ENCODE data around the gene MTRFR.

The MTRFR gene

GRCh38 chr12:123231931-123232330 is 1.3 kb upstream of the MTRFR start:
- H3K9ac ChIP-seq (ENCODE audit: low read depth in 1 of 2, low read length in 2 of 2): peak overlapping the region; percentile 65 to 90
- H3K4me1 ChIP-seq (ENCODE audit: control insufficient read depth in 2 of 2, insufficient read depth in 2 of 2, low read length in 2 of 2): peaks cover 15 to 23% of the 10 kb centered on the region in 2 donors
- H3K27me3 ChIP-seq (ENCODE audit: control insufficient read depth in 2 of 2, insufficient read depth in 2 of 2, low read length in 2 of 2): no peaks in the 10 kb centered on the region
- H3K4me3 ChIP-seq (ENCODE audit: low read length in 2 of 2): peak overlapping the region; percentile 87 to 97
- no peak overlapping the region for H3K27ac ChIP-seq (ENCODE audit: low read depth in 2 of 2, low read length in 2 of 2)
- no peaks in the 10 kb centered on the region for H3K9me3 ChIP-seq (ENCODE audit: control insufficient read depth in 2 of 2, low read length in 2 of 2)
- no peaks in the 10 kb centered on the region for H3K36me3 ChIP-seq (ENCODE audit: control insufficient read depth in 2 of 2, insufficient read depth in 2 of 2, low read length in 2 of 2)

- Histone ChIP-seq H3K9me3 (ENCODE audit: control insufficient read depth in 2 of 2, low read length in 2 of 2) (no peaks in the 10 kb centered on the region), H3K4me1 (ENCODE audit: control insufficient read depth in 2 of 2, insufficient read depth in 2 of 2, low read length in 2 of 2) (peaks cover 15 to 23% of the 10 kb centered on the region in 2 donors), H3K4me3 (ENCODE audit: low read length in 2 of 2) (peak overlapping the region; percentile 87 to 97), H3K36me3 (ENCODE audit: control insufficient read depth in 2 of 2, insufficient read depth in 2 of 2, low read length in 2 of 2) (no peaks in the 10 kb centered on the region), H3K9ac (ENCODE audit: low read depth in 1 of 2, low read length in 2 of 2) (peak overlapping the region; percentile 65 to 90), H3K27ac (ENCODE audit: low read depth in 2 of 2, low read length in 2 of 2) (peak overlapping the region; percentile 91 to 92), H3K27me3 (ENCODE audit: control insufficient read depth in 2 of 2, insufficient read depth in 2 of 2, low read length in 2 of 2) (no peaks in the 10 kb centered on the region)
Observed at GRCh38 chr12:123232472-123232806, 797 bp upstream of the MTRFR start.

- Histone ChIP-seq H3K9ac (ENCODE audit: low read depth in 1 of 2, low read length in 2 of 2) (peak overlapping the region; percentile 94 to 96), H3K4me3 (ENCODE audit: low read length in 2 of 2) (peak overlapping the region; percentile 87 to 99), H3K36me3 (ENCODE audit: control insufficient read depth in 2 of 2, insufficient read depth in 2 of 2, low read length in 2 of 2) (no peaks in the 10 kb centered on the region), H3K9me3 (ENCODE audit: control insufficient read depth in 2 of 2, low read length in 2 of 2) (no peaks in the 10 kb centered on the region), H3K27me3 (ENCODE audit: control insufficient read depth in 2 of 2, insufficient read depth in 2 of 2, low read length in 2 of 2) (no peaks in the 10 kb centered on the region), H3K27ac (ENCODE audit: low read depth in 2 of 2, low read length in 2 of 2) (peak overlapping the region; percentile 87 to 91), H3K4me1 (ENCODE audit: control insufficient read depth in 2 of 2, insufficient read depth in 2 of 2, low read length in 2 of 2) (peaks cover 15 to 19% of the 10 kb centered on the region in 2 donors)
Observed at GRCh38 chr12:123233505-123234308, 471 bp downstream of the MTRFR start.

- Histone ChIP-seq H3K4me3 (ENCODE audit: low read length in 2 of 2) (no peak overlapping the region), H3K4me1 (ENCODE audit: control insufficient read depth in 2 of 2, insufficient read depth in 2 of 2, low read length in 2 of 2) (peaks cover 11 to 12% of the 10 kb centered on the region in 2 donors), H3K36me3 (ENCODE audit: control insufficient read depth in 2 of 2, insufficient read depth in 2 of 2, low read length in 2 of 2) (no peaks in the 10 kb centered on the region), H3K27me3 (ENCODE audit: control insufficient read depth in 2 of 2, insufficient read depth in 2 of 2, low read length in 2 of 2) (no peaks in the 10 kb centered on the region), H3K27ac (ENCODE audit: low read depth in 2 of 2, low read length in 2 of 2) (no peak overlapping the region), H3K9me3 (ENCODE audit: control insufficient read depth in 2 of 2, low read length in 2 of 2) (no peaks in the 10 kb centered on the region), H3K9ac (ENCODE audit: low read depth in 1 of 2, low read length in 2 of 2) (no peak overlapping the region)
Observed at GRCh38 chr12:123237646-123238329, 4.6 kb downstream of the MTRFR start.

- Histone ChIP-seq H3K9ac (ENCODE audit: low read depth in 1 of 2, low read length in 2 of 2) (no peak overlapping the region), H3K4me1 (ENCODE audit: control insufficient read depth in 2 of 2, insufficient read depth in 2 of 2, low read length in 2 of 2) (peaks cover 11 to 12% of the 10 kb centered on the region in 2 donors), H3K27me3 (ENCODE audit: control insufficient read depth in 2 of 2, insufficient read depth in 2 of 2, low read length in 2 of 2) (no peaks in the 10 kb centered on the region), H3K9me3 (ENCODE audit: control insufficient read depth in 2 of 2, low read length in 2 of 2) (no peaks in the 10 kb centered on the region), H3K4me3 (ENCODE audit: low read length in 2 of 2) (no peak overlapping the region), H3K36me3 (ENCODE audit: control insufficient read depth in 2 of 2, insufficient read depth in 2 of 2, low read length in 2 of 2) (no peaks in the 10 kb centered on the region), H3K27ac (ENCODE audit: low read depth in 2 of 2, low read length in 2 of 2) (no peak overlapping the region)
Observed at GRCh38 chr12:123238330-123238682, 5.1 kb downstream of the MTRFR start.

- no peaks in the 10 kb centered on the region for H3K9me3 ChIP-seq (ENCODE audit: control insufficient read depth in 2 of 2, low read length in 2 of 2)
- H3K36me3 ChIP-seq (ENCODE audit: control insufficient read depth in 2 of 2, insufficient read depth in 2 of 2, low read length in 2 of 2): no peaks in the 10 kb centered on the region
- peaks cover 7 to 9% of the 10 kb centered on the region in 2 donors for H3K4me1 ChIP-seq (ENCODE audit: control insufficient read depth in 2 of 2, insufficient read depth in 2 of 2, low read length in 2 of 2)
- H3K4me3 ChIP-seq (ENCODE audit: low read length in 2 of 2): no peak overlapping the region
- no peak overlapping the region for H3K9ac ChIP-seq (ENCODE audit: low read depth in 1 of 2, low read length in 2 of 2)
- no peak overlapping the region for H3K27ac ChIP-seq (ENCODE audit: low read depth in 2 of 2, low read length in 2 of 2)
- no peaks in the 10 kb centered on the region for H3K27me3 ChIP-seq (ENCODE audit: control insufficient read depth in 2 of 2, insufficient read depth in 2 of 2, low read length in 2 of 2)
Observed at GRCh38 chr12:123238961-123239360, 5.7 kb downstream of the MTRFR start.

GRCh38 chr12:123242116-123242904 is 9.1 kb downstream of the MTRFR start:
- H3K4me1 ChIP-seq (ENCODE audit: control insufficient read depth in 2 of 2, insufficient read depth in 2 of 2, low read length in 2 of 2): no peaks in the 10 kb centered on the region
- no peak overlapping the region for H3K4me3 ChIP-seq (ENCODE audit: low read length in 2 of 2)
- no peaks in the 10 kb centered on the region for H3K27me3 ChIP-seq (ENCODE audit: control insufficient read depth in 2 of 2, insufficient read depth in 2 of 2, low read length in 2 of 2)
- H3K36me3 ChIP-seq (ENCODE audit: control insufficient read depth in 2 of 2, insufficient read depth in 2 of 2, low read length in 2 of 2): no peaks in the 10 kb centered on the region
- no peak overlapping the region for H3K9ac ChIP-seq (ENCODE audit: low read depth in 1 of 2, low read length in 2 of 2)
- H3K27ac ChIP-seq (ENCODE audit: low read depth in 2 of 2, low read length in 2 of 2): no peak overlapping the region
- no peaks in the 10 kb centered on the region for H3K9me3 ChIP-seq (ENCODE audit: control insufficient read depth in 2 of 2, low read length in 2 of 2)

GRCh38 chr12:123243671-123244262 is 10.5 kb downstream of the MTRFR start:
- no peak overlapping the region for H3K9ac ChIP-seq (ENCODE audit: low read depth in 1 of 2, low read length in 2 of 2)
- no peaks in the 10 kb centered on the region for H3K27me3 ChIP-seq (ENCODE audit: control insufficient read depth in 2 of 2, insufficient read depth in 2 of 2, low read length in 2 of 2)
- H3K36me3 ChIP-seq (ENCODE audit: control insufficient read depth in 2 of 2, insufficient read depth in 2 of 2, low read length in 2 of 2): no peaks in the 10 kb centered on the region
- H3K27ac ChIP-seq (ENCODE audit: low read depth in 2 of 2, low read length in 2 of 2): no peak overlapping the region
- H3K4me1 ChIP-seq (ENCODE audit: control insufficient read depth in 2 of 2, insufficient read depth in 2 of 2, low read length in 2 of 2): no peaks in the 10 kb centered on the region
- H3K4me3 ChIP-seq (ENCODE audit: low read length in 2 of 2): no peak overlapping the region
- H3K9me3 ChIP-seq (ENCODE audit: control insufficient read depth in 2 of 2, low read length in 2 of 2): no peaks in the 10 kb centered on the region

- H3K4me1 ChIP-seq (ENCODE audit: control insufficient read depth in 2 of 2, insufficient read depth in 2 of 2, low read length in 2 of 2): peaks cover 0 to 4% of the 10 kb centered on the region in 2 donors
- no peaks in the 10 kb centered on the region for H3K9me3 ChIP-seq (ENCODE audit: control insufficient read depth in 2 of 2, low read length in 2 of 2)
- no peaks in the 10 kb centered on the region for H3K27me3 ChIP-seq (ENCODE audit: control insufficient read depth in 2 of 2, insufficient read depth in 2 of 2, low read length in 2 of 2)
- H3K9ac ChIP-seq (ENCODE audit: low read depth in 1 of 2, low read length in 2 of 2): no peak overlapping the region
- H3K36me3 ChIP-seq (ENCODE audit: control insufficient read depth in 2 of 2, insufficient read depth in 2 of 2, low read length in 2 of 2): peaks cover 0 to 1% of the 10 kb centered on the region in 2 donors
- H3K27ac ChIP-seq (ENCODE audit: low read depth in 2 of 2, low read length in 2 of 2): no peak overlapping the region
- no peak overlapping the region for H3K4me3 ChIP-seq (ENCODE audit: low read length in 2 of 2)
Observed at GRCh38 chr12:123245678-123246077, 12.4 kb downstream of the MTRFR start.

Data from mucosa of rectum (tissue), 2 donors.